Suprapubic skin (tissue), 4 donors: ENCODE results near the gene RCOR1. TPM values are rescaled to one million over a fixed set of nuclear protein-coding genes. Genes with fewer than 3 reads are reported as not detected.
"Not testable (repeated sequence)": the region's sequence is repeated elsewhere in the genome, so short reads cannot be mapped to it uniquely, and the experiment has no call there.

Source experiments
- DNase-seq, 2 donors: peaks; one replicate each; pipeline ENCODE4 v3.0.0-alpha.2; 2019; ENCODE audit warnings: low spot score in 2 of 2
- H3K27ac ChIP-seq: fragments of 200-600 bp; sonication (generic); one replicate; pipeline ENCODE4 v1.5.1; 2019
- H3K27me3 ChIP-seq: fragments of 200-600 bp; sonication (generic); one replicate; pipeline ENCODE4 v1.5.1; 2019
- H3K36me3 ChIP-seq: fragments of 200-600 bp; sonication (generic); one replicate; pipeline ENCODE4 v1.5.1; 2019
- H3K4me1 ChIP-seq: fragments of 200-600 bp; sonication (generic); one replicate; pipeline ENCODE4 v1.5.1; 2019
- H3K4me3 ChIP-seq: fragments of 200-600 bp; sonication (generic); one replicate; pipeline ENCODE4 v1.5.1; 2019; ENCODE audit warnings: mild to moderate bottlenecking
- H3K9me3 ChIP-seq: fragments of 200-600 bp; sonication (generic); one replicate; pipeline ENCODE4 v1.5.1; 2019
- EP300 ChIP-seq: sonication (generic); formaldehyde crosslinking; IDR thresholded peaks from one replicate; pipeline ENCODE4 v1.6.1; 2017; ENCODE audit warnings: antibody characterized with exemption
- POLR2A ChIP-seq, 2 donors: fragments of 450-650 bp; IDR thresholded peaks; one replicate each; pipeline ENCODE4 v1.6.1; 2017; ENCODE audit warnings: antibody characterized with exemption in 2 of 2, mild to moderate bottlenecking in 2 of 2, moderate library complexity in 2 of 2
- POLR2AphosphoS5 ChIP-seq, 3 donors: sonication (generic); formaldehyde crosslinking; IDR thresholded peaks; one replicate each; pipeline ENCODE4 v1.6.1; 2017; ENCODE audit warnings: antibody characterized with exemption in 3 of 3
- WGBS: methylation state at CpG from one replicate; pipeline ENCODE4 v1.1.5; 2018; 5-methylcytosine and 5-hydroxymethylcytosine counted together
- total RNA-seq, 4 donors: library from RNA; depleted of rRNA; stranded (reverse); fragments of >200 nt; gene quantifications; one replicate each; pipeline ENCODE4 v1.1.0, GENCODE V29; 2016
- TF ChIP-seq, protein P1 (sequence below), 2 donors: fragments of 200-600 bp in 1 of 2; fragments of 450-650 bp in 1 of 2; sonication (generic) in 1 of 2; IDR thresholded peaks; one replicate each; pipeline ENCODE4 v1.5.1; 2016 to 2019; ENCODE audit warnings: antibody characterized with exemption in 2 of 2, mild to moderate bottlenecking in 1 of 2, moderate library complexity in 1 of 2

The RCOR1 gene
- total RNA-seq, 4 donors from 2014 or later, result 20.6 to 27.7 (median 24.8) TPM

DNA sequence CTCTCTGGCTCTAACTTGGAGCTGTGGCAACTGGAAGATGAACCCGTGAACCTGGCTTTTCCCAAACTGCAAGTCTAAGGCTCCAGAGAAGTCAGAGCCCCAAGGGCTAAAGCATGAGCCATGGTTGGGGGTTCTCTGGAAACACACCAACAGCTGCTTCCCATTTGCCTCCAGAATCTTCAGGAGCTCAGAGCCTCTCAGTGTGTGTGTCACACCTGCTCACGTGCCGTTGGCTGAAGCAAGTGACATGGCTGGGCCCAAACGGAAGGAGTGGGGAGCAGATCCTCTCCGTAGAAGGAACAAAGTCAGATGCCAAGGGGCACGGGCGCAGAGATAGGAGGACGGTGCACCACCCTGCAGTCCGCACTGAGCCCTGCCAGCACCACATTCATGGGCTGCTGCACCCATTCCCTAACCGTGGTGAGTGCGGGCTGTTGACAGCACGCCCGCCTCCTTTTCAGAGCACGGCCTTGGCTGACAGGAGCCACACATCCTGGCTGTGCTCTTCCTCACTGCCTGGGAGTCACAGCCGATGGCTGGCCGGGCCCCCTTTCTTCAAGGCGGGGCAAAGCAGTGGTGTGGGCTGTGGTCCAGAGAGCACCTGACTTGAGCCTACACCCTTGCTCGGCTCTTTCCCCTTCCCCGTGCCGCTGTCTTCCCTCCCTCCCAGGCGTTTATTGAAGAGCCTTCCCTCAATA lies 168.2 kb downstream of the RCOR1 start:
- peaks cover 7% of the 10 kb centered on the region for H3K4me1 ChIP-seq
- H3K4me3 ChIP-seq, result no peak overlapping the region
- H3K27me3 ChIP-seq, result no peaks in the 10 kb centered on the region
- H3K27ac ChIP-seq, result no peak overlapping the region
- no peak for DNase-seq
- TF ChIP-seq EP300 (no peak), POLR2A (IDR thresholded peaks at IDR 0.05) (no peak), POLR2AphosphoS5 (IDR thresholded peaks at IDR 0.05) (no peak)
- TF ChIP-seq, protein P1, sequence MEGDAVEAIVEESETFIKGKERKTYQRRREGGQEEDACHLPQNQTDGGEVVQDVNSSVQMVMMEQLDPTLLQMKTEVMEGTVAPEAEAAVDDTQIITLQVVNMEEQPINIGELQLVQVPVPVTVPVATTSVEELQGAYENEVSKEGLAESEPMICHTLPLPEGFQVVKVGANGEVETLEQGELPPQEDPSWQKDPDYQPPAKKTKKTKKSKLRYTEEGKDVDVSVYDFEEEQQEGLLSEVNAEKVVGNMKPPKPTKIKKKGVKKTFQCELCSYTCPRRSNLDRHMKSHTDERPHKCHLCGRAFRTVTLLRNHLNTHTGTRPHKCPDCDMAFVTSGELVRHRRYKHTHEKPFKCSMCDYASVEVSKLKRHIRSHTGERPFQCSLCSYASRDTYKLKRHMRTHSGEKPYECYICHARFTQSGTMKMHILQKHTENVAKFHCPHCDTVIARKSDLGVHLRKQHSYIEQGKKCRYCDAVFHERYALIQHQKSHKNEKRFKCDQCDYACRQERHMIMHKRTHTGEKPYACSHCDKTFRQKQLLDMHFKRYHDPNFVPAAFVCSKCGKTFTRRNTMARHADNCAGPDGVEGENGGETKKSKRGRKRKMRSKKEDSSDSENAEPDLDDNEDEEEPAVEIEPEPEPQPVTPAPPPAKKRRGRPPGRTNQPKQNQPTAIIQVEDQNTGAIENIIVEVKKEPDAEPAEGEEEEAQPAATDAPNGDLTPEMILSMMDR (IDR thresholded peaks at IDR 0.05), result no peak
- H3K36me3 ChIP-seq, result no peaks in the 10 kb centered on the region
- no peaks in the 10 kb centered on the region for H3K9me3 ChIP-seq
- WGBS, result 100% methylated on average over 1 of the region's 21 CpGs

DNA sequence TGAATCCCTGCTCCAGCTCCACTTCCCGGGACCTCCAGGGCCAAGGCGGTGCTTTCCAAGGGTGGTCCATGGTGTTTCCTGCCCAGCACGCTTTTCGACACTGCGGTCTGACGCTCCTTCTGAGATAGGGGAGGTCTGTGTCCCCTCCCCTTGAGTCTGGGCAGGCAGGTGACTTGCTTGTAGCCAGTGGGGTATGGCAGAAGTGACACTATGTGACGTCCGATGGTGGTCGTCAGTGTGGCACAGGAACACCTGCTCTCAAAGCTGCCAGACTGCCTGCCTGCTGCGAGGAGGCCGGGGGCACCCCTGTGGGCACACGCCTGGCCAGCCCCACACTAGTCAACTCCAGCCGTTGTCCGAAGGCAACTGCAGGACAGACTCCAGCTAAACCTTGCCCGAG lies 168.8 kb downstream of the RCOR1 start:
- WGBS, result 46% methylated on average over 11 of the region's 15 CpGs

DNA sequence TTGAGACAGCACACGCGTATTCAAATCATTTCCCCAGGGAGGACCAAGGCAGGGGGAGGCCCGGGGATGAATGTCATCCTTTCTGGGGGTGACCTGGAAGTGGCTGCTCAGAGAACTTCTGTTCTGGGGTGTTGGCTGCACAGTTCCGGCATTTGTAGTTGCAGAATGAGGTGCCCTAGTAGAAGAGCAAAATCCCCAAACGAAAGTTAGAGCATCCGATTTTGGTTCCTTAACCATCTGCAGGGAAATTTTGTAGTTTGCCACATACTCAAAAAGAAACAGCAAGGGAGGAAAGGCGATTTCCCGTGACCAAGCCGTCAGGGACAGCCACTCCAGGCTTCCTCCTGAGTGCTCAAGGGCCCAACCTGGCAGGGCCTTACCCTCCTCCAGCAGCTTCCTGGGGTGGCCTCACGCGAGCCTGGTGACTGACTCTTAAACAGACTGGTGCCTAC lies 171.8 kb downstream of the RCOR1 start:
- H3K27me3 ChIP-seq, result no peaks in the 10 kb centered on the region
- no peak for TF ChIP-seq EP300
- TF ChIP-seq POLR2AphosphoS5 (IDR thresholded peaks at IDR 0.05), result no peak
- TF ChIP-seq POLR2A (IDR thresholded peaks at IDR 0.05), result no peak
- TF ChIP-seq, protein P1 (IDR thresholded peaks at IDR 0.05), result no peak
- H3K9me3 ChIP-seq, result no peaks in the 10 kb centered on the region
- no peak overlapping the region for H3K27ac ChIP-seq
- WGBS, result 63% methylated on average over 11 of the region's 11 CpGs
- H3K36me3 ChIP-seq, result no peaks in the 10 kb centered on the region
- H3K4me1 ChIP-seq, result peaks cover 7% of the 10 kb centered on the region
- DNase-seq, result no peak
- H3K4me3 ChIP-seq, result no peak overlapping the region

More for the DNA sequence above, 168.8 kb downstream of the RCOR1 start:
- TF ChIP-seq EP300 (no peak), POLR2A (IDR thresholded peaks at IDR 0.05) (no peak), POLR2AphosphoS5 (IDR thresholded peaks at IDR 0.05) (no peak)
- TF ChIP-seq, protein P1 (IDR thresholded peaks at IDR 0.05), result no peak
- no peaks in the 10 kb centered on the region for H3K27me3 ChIP-seq
- peaks cover 7% of the 10 kb centered on the region for H3K4me1 ChIP-seq
- no peaks in the 10 kb centered on the region for H3K36me3 ChIP-seq
- no peak for DNase-seq
- H3K27ac ChIP-seq, result no peak overlapping the region
- no peak overlapping the region for H3K4me3 ChIP-seq
- no peaks in the 10 kb centered on the region for H3K9me3 ChIP-seq

DNA sequence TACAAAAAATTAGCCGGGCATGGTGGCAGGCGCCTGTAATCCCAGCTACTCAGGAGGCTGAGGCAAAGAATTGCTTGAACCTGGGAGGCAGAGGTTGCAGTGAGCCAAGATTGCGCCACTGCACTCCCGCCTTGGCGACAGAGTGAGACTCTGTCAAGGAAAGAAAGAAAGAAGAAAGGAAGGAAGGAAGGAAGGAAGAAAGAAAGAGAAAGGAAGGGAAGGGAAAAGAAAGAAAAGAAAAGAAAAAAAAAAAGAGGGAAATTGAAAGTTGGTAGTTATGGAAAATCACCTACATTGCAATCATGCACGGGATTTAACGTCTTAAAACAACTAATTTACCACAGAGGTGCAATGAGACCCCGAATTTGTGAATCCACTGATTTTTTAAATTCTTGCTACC lies 173.3 kb downstream of the RCOR1 start:
- H3K36me3 ChIP-seq, H3K9me3 ChIP-seq, H3K4me3 ChIP-seq, DNase-seq, H3K4me1 ChIP-seq, H3K27me3 ChIP-seq, H3K27ac ChIP-seq: not testable (repeated sequence)
- WGBS, result 82% methylated on average over 7 of the region's 8 CpGs

DNA sequence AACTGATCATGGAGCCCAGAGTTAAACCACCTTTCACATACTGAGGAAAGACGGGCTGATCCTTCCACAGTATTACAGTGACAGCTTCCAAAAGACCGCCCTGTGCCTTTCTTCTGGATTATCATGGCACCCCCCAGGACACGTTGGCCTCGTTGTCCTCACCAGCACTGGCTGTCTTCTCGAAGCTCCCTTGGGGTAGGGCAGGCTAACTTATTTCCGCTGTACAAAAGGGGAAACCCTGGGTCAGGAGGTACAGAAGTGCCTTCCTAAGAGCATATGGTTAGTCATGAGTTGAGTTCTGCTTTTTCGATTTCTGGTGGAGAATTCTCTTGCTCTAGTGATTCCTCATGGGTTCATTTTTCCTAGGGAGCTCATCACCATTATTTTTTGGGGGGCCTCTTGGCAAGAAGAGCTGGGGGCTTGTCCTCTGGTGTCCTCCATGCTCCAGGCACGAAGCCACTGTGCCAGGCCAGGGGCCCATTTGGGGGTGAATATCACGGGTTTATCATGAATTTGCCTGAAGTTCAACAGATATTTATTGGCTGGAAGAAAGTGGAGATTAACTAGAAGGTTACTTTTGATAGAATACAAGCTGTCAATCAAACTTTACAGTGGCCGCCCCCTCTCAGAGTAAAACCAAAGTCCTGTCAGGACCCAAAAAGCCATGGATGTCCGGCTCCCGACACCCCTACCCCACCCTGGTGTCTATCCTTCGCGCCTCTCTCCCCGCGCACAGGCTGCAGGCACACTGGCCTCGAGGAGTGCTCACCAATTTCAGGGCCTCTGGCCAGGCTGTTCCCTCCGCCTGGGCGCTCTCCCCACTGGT lies 176.0 kb downstream of the RCOR1 start:
- WGBS, result 86% methylated on average over 19 of the region's 19 CpGs
- no peak for DNase-seq
- Histone ChIP-seq H3K36me3 (no peaks in the 10 kb centered on the region), H3K27me3 (no peaks in the 10 kb centered on the region), H3K4me1 (no peaks in the 10 kb centered on the region), H3K27ac (no peak overlapping the region), H3K9me3 (no peaks in the 10 kb centered on the region), H3K4me3 (no peak overlapping the region)
- TF ChIP-seq EP300, result no peak
- no peak for TF ChIP-seq POLR2A (IDR thresholded peaks at IDR 0.05)
- TF ChIP-seq, protein P1 (IDR thresholded peaks at IDR 0.05), result no peak
- no peak for TF ChIP-seq POLR2AphosphoS5 (IDR thresholded peaks at IDR 0.05)
